ENCODE results near the gene TENM3. TPM values are rescaled to one million over a fixed set of nuclear protein-coding genes. Genes with fewer than 3 reads are reported as not detected.

The TENM3 gene
- total and polyA plus RNA-seq, 10 of the 15 experiments (the other 5 are each of a cell fraction or from before 2014, with no cell fraction given) = 0.01 to 1.7 (median 0.08) TPM; not detected in 2

- POLR2A ChIA-PET = no interaction called here
- Histone ChIP-seq H2AFZ (ENCODE audit: control insufficient read depth, low read depth, low read length) (no peak overlapping the region), H3K4me1 (ENCODE audit: control insufficient read depth, insufficient read depth, low read length) (no peaks in the 10 kb centered on the region), H3K36me3 (ENCODE audit: control insufficient read depth in 2 of 2, insufficient read depth in 2 of 2, low read length in 1 of 2) (no peaks in the 10 kb centered on the region), H3K4me2 (ENCODE audit: control insufficient read depth, insufficient read depth) (no peak overlapping the region), H3K4me3 (no peak overlapping the region), H3K27me3 (replicated peaks in 1 of 2; ENCODE audit: control insufficient read depth in 2 of 2, insufficient read depth in 2 of 2, low read length in 1 of 2) (no peaks in the 10 kb centered on the region), H3K9me3 (replicated peaks; ENCODE audit: control insufficient read depth, insufficient read depth, low read length) (no peaks in the 10 kb centered on the region), H3K27ac (ENCODE audit: control insufficient read depth, insufficient read depth) (no peak overlapping the region), H4K20me1 (ENCODE audit: control insufficient read depth, insufficient read depth) (no peaks in the 10 kb centered on the region), H3K9ac (ENCODE audit: control insufficient read depth, insufficient read depth, low read length) (no peak overlapping the region), H3K79me2 (ENCODE audit: control insufficient read depth, insufficient read depth, low read length) (no peaks in the 10 kb centered on the region)
- SMC1A ChIA-PET (ENCODE audit: uncharacterized antibody, unreplicated experiment) = interaction anchor here (0.6 kb wide), 1 partner anchor 548 kb away, joined by 3 read pairs; no protein-coding TSS in a partner anchor
- FAIRE-seq = no peak
- ATAC-seq = no peak
- TF ChIP-seq PBX3 (IDR thresholded peaks at IDR 0.05; ENCODE audit: insufficient replicate concordance, low read depth, low read length) (no peak), ZNF592 (IDR thresholded peaks at IDR 0.05) (no peak), CBX5 (IDR thresholded peaks at IDR 0.05; ENCODE audit: low read depth) (no peak)
- intact Hi-C loops (cut with micrococcal nuclease; ENCODE audit: unreplicated experiment) (no loop called here), in situ Hi-C loops (cut with MboI) (no loop called here)
- WGBS (ENCODE audit: insufficient coverage, insufficient replicate concordance, low lambda C conversion rate, missing lambda C conversion rate) = 7% methylated on average over 2 of the region's 2 CpGs
- no TSS peak for BruUV-seq (replicated peaks)
- RAD21 ChIA-PET (ENCODE audit: unreplicated experiment) = no interaction called here
- DNase-seq (ENCODE audit: low read depth, low spot score) = no peak
- CTCF ChIA-PET = no interaction called here
These were observed 71.3 kb downstream of the TENM3 start for GRCh38 chr4:182314537-182314936.

All from GM12878 (cell line).